GM12892 (cell line): ENCODE results near the gene RBMX.

Experiments
- POLR2A ChIP-seq: IDR thresholded peaks from 2 replicates; pipeline ENCODE4 v1.6.1; 2011; ENCODE audit warnings: low read depth, low read length, control low read depth
- POLR2AphosphoS5 ChIP-seq: IDR thresholded peaks from 2 replicates; pipeline ENCODE4 v1.6.1; 2011; ENCODE audit warnings: low read depth, low read length, control low read depth
- TAF1 ChIP-seq: IDR thresholded peaks from 2 replicates; pipeline ENCODE4 v1.6.1; 2011; ENCODE audit warnings: low read depth, mild to moderate bottlenecking, control low read depth, low read length, borderline replicate concordance

DNA sequence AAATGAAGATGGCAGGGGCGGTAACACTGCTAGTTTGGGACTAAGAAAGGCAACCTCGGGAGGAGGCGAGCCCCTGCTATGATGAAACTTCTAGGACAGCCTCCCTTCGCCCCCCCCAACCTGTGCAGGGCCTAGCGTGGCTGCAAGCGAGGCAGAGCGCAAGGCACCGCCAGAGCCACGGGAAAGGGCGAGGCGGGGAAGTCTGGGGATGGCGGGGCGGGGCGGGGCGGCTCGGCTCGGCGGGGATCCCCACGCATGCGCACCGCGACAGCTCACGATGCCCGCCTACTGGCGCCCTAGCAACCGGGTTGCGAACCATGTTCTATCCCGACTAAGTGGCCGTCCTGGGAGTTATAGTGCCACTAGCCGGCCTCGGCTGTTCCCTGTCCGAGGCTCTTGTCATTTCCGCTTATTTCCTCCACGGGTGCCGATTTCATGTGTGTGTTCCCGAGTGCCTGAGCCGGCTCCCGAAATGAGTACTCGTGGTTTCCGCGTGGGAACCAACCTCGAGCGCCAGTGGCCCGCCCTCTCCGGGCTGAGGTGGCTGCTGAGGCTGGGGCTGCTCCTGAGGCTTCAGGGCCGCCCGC is 28.7 kb upstream of the RBMX start:
- TF ChIP-seq POLR2AphosphoS5 (no peak), POLR2A (no peak), TAF1 (no peak)
